HG02610 (cell line): ENCODE data around the gene SCN1B.

Source experiments
- ATAC-seq: cut with Tn5 transposase; IDR thresholded peaks from one replicate; pipeline ENCODE4 v1.9.1; 2021; ENCODE audit warnings: mild to moderate bottlenecking, moderate library complexity; ENCODE audit not compliant: unreplicated experiment

SCN1B gene

DNA sequence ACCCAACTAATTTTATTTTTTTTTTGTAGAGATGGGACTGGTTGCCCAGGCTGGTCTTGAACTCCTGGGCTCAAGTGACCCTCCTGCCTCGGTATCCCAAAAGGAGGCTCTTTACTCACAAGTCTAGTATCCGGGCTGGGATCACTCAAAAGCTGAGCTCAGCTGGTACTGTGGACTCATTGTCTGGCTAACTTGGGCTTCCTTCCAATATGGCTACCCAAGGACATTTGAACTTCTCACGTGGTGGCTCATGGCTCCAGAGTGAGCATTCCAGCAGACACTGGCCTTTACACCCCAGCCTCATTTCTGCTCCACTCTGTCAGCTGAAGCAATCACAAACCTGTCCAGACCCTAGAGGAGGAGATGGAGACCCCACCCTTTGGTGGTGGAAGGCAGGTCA is 40.2 kb downstream of the SCN1B start:
- no peak for ATAC-seq

DNA sequence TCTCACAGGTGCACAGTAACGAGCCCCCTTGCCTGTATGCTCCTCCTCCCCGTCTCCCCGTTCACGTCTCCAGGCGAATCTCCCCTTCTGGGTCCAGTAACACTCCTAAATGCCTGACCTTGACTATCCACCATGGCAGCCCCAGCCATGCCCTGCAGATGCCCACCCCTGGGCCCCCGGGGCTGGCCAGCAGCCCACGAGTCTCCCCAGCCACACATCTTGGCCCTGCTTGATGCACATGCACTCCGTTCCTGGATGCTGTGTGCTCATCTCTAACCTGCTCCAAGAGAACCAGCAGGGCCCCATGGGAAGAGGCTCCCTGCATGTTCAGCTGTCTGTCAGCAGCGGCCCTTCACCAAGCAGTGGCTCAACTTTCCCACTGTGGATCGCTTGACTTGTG is 43.2 kb downstream of the SCN1B start:
- ATAC-seq = no peak

DNA sequence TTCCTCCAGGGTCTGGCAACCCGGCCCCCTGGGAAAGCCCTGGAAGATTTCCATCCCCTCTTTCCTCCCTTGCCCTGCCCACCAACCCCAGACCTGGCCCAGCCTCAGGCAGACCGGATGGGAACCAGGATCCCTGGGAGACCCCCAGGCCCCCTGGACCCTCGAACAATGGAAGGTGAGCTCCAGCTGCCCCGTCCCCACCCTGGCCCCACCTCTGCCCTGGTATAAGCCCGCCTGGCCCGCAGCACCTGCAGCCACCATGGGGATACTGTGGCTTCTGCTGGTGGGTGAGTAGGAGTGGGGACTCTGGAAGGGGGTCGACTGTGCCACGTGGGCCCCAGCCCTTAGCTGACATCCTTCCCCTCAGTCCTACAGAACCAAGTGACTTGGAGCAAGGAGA is 43.7 kb downstream of the SCN1B start:
- ATAC-seq = no peak

DNA sequence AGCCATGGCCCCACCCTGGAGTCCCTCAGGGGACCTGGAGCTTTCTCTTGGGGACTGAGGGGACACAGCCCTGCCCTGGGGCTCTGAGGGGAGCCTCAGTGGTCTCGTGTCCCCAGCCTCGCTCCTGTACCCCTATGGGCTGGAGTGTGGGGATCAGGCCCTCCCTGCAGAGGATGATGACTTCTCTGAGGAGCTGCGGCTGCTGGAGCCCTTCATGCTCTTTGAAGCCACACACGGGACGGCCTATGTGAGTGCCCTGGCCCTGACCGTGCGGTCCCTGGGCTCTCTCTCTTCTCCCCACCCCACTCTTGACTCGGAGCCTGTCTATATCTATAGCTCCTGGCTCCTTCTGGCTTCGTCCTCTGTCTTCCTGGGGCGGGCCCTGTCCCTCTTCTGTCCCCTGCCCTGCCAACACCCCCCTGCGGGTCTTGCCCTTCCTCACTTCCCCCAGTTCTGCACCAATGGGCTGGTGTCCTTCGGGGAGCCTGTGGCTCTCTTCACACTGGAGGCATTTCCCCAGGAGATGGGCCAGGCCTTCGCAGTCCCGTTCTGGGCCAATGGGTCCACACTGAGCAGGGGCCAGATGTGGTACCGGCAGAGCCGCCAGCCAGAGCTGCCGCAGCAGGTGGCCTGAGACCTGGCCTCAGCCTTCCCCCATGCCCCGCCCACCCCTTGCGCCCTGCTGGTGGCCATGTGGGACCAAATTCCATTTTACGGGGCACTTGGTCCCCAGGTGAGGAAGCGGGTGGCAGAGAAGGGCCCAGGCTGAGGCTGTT is 44.3 kb downstream of the SCN1B start:
- ATAC-seq = no peak

DNA sequence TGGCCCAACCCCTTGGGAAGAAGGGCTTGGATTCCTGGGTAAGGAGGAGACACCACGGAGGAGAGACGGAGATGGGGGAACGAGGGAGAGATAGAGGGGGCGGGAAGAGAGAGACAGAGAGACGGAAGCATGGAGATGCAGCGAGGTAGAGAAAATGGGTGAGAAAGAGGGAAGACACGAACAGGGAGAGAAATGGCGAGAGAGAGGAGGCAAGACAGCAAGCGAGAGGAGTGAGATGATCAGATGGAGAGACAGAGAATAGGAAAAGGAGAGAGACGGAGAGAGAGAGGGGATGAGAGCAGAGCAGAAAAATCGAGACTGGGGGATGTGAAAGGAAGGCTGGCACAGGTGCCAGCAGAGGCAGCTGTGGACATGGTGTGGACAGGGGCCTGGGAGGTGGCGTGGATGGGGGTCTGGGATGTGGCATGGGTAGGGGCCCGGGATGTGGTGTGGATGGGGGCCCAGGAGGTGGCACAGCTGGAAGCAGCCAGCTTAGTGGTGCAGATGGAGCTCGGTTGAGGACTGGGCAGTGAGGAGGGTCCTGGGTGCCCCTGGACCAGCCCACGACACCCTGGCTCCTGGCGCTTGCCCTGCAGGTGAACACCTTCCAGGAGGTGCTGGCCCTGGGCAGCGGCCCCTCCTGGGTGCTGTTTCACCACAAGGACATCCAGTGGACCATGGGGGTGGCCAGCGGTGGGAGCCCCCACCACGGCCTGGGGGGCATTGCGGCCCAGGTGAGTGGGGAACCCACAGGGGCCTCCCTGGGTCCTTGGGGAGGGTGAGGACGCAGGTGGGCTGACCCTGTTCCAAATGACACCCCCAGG is 45.1 kb downstream of the SCN1B start:
- ATAC-seq = no peak

DNA sequence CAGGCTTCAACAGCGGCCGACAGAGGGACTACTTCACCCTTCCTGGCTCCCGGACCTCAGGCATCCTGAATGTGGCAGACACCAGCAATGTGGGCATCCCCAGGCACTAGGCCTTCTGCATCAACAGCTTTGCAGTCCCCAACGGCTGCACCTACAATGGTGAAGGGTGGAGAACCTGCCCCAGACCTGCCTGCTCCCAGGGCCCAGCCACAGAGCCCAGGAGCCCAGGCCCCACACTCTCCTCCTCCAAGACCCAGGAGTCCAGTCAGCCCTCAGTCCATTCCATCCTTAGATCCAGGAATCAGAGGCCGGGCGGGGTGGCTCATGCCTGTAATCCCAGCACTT is 45.7 kb downstream of the SCN1B start:
- no peak for ATAC-seq

DNA sequence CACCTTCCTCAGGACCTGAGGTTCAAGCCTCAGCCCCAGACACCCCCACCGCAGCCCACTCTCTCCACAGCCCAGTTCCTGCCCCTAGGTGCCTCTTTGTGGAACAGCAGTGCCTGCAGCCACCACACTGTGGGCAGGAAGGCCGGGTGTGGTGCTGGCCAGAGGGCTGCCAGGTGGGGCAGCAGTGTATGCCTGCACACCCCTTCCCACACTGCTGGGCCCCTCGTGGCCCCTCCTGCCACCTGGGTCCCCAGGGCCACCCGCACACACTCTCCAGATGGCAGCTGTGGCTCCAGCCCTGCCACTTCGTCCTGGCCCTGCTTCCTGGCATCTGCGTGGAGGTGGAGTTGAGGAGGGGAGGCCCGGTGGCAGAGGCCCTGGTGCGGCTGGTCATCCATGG is 46.4 kb downstream of the SCN1B start:
- no peak for ATAC-seq

DNA sequence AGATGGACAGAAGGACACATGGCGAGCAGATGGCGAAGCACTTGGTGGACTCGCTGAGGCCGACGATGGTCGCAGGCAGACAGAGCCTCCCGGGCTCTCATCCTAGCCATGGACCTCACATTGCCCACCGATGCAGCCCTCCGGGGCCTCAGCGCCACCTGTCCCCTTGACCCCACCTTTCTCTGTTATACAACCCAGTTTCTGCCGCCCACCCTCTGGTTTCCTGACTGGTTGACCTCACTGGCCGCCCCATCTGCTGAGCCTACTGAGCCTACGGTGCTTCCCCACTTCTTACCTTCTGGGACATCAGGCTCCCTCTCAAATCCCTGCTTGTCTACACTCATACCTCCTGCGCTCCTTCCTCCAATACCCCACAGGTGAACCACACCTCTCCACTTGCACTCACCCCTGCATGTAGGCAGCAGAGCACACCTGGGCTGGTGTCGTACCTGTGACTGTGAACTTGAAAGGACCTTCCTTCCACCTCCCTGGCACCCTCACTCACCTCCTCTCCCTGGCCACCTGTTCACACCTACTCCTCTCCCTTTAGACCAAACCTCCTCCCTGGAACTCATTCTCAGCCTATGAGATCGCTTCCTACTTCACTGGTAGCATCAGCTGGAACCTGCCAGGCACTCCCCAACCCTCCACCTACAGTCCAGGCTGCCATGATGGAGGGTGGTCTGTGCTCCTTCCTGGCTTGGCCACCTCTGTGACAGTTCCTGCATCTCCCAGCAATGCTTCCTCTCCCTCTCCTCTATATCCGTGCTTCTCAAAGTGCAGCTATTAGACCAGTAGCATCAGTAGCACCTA is 47.3 kb downstream of the SCN1B start:
- ATAC-seq = no peak

DNA sequence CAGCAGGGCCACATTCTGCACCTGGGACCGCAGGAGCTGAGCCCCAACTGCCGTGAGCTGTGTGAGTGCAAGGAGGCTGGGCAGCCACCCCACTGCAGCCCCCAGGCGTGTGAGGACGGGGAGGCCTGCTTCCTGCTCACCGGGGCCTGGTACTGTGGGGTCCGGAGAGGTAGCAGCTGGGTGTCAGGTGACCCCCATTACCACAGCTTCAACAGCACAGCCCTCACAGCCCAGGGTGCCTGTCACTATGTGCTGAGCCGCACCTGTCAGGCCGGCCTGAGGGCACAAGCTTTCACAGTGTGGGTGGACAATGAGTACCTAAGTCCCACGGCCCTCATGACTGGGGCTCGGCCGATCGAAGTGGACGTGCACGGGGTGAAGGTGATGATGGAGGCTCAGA is 49.6 kb downstream of the SCN1B start:
- ATAC-seq = no peak

DNA sequence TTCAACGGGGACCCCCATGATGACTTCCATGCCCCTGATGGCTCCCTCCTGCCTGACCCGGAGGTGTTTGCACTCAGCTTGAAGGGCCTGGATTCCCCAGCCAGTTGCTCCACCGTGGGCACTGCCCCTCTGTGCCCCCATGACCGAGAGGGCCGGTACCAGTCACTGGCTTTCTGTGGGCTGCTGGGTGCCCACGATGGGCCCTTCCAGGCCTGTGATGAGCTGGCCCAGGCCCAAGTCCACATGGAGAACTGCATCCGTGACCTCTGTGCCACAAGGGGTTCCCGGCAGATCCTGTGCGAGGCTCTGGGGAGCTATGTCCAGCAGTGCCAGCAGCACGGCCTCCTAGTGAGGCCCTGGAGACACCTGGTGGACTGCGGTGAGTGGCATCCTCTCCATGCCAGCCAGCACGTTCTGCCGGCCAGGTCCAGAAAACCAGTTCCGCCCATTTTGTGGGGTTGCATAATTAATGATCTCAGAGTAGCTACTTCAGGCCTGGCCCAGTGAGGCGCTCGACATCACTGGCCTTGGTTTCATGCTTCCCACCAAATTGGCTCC is 50.4 kb downstream of the SCN1B start:
- no peak for ATAC-seq

DNA sequence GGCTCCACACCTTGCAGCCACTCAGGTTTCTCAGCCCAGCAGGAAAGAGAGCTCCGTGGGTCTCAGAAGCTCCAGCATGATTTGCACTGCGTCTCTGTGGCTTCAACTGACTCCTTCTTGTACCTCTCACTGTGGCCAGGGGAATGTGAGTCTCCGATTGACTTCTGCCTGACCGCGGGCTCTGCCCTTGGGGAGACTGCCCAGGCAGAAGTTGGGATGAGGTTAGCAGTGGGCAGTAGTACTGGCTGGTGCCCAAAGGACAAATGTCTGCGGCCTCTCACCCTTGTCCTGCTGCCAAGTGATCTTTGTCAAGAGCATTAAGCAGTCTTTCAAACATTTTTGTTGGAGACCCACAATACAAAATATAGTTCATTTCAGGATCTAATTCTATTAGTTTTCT is 50.9 kb downstream of the SCN1B start:
- no peak for ATAC-seq

DNA sequence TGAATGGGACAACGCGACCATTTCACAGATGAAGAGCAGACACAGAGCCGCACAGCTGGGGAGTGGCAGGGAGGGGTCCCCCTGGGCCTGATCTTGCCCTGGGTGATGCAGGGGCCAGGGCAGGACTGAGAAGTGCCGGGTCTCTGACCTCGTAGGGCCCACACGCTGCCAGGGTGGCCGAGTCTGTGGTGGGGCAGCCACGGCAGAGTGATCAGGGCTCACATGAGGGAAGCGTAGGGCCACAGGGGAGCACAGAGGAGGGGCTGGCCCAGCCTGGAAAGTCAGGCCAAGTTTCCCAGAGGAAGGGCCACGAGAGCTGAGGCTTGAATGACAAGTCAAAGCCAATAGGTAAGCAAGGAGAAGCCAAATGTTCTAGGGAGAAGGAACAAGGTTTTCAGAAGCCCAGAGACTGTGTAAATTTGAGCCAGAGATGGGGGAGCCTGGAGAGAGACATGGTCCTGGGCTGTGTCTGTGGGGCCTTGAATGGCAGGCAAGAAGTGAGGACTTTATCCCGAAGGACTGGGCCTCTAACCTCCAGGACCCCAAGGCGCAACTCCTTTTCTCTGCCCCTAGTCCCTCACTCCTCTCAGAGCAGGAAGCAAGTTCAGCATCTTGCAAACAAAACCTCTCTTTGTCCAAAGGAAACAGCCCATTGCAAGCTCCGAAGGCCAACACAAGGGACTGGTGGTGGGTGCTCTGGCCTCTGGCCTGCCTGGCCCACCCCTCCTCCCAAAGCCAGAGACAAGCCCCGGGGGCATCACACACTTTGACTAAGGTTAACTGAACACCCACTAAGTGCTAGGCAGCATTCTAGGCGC is 53.6 kb downstream of the SCN1B start:
- no peak for ATAC-seq

DNA sequence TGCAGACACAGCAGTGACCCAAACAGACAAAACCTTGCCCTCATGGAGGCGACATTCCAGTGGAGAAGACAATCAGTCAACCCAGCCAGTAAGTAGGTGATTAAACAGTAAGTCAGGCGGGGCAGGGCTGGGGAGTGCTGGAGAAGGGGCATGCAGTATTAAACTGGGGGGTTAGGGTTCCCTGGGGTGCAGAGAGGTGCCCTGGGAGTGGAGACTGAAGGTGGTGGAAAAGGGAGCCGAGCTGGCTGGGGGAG is 54.2 kb downstream of the SCN1B start:
- ATAC-seq = no peak

DNA sequence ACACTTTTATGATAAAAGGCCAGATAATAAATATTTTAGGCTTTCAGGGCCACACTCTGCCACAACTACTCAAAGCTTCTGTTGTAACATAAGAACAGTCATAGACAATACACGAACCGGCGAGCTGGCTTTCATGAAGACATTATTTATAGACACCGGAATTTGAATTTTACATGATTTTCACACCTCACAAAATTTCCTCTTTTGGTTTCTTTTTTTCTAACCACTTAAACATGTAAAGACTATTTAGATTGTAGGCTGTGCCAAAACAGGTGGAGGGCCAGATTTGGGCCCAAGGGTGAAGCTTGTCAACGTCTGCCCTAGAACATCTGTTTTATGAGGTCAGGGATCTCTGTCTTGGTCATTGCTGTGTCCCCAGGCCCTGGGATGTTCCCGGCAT is 55.7 kb downstream of the SCN1B start:
- ATAC-seq = no peak

DNA sequence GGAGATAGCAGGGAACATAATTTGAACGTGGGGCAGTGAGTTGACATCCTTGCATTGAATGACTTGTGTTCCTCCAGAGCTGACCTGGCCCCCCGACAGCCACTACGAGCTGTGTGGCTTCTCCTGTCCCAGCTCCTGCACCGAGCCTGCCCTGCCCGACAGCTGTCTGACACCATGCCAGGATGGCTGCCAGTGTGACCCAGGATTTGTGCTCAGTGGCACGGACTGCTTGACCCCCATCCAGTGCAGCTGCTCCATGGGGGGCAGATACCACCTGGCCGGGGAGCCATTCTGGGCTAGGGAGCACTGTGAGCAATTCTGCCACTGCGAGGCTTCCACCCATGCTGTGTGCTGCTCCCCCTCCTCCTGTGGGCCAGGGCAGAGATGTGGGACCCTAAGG is 56.2 kb downstream of the SCN1B start:
- no peak for ATAC-seq

DNA sequence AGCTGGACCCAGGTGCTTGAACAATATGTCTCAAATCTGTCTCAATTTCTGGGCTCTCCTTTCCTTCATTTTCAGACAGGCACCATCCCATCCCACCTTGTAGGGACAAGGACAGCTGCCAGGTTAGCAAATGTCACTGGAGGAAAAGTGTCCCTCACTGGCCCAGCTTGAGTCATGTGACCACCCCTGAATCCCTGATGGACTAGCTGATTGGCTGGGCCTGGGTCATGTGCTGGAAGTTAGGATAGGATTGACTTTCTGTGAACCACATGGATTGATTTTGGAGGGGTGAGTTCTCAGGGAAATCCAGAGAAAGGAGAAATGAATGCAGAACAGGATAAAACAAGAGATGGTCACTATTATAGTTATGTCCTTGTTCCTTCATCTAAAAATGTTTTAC is 57.1 kb downstream of the SCN1B start:
- ATAC-seq = no peak

DNA sequence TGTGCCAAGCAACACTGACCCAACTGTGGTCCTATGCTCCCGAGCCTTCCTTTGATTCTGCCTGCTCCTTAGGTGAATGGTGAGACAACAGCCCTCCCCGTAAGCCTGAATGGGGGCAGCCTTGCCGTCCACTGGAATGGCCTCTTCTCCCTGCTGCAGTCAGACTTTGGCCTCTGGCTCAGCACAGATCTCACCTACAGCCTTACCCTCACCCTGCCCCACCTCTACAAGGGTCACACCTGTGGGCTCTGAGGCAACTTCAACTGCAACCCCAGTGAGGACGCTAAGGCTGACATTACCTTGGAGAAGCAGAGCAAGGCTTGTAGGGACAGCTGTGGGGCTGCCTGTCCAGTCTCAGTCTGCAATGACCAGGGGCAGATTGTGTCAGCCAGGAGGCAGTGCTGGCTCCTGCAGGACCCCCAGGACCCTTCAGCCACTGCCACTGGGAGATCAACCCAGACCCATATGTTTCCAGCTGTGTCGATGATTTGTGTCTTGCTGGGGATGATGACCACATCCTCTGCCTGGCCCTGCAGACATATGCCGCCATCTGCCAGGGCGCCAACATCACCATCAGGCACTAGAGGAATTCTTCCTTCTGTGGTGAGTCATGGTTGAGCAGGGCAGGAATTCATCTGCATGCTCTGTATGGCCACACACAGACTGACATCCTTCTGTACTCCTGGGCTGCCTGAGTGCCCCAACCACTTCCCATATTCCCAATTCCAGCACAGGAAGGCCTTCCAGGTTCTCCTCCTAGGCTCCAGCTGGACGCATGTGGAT is 58.1 kb downstream of the SCN1B start:
- no peak for ATAC-seq

DNA sequence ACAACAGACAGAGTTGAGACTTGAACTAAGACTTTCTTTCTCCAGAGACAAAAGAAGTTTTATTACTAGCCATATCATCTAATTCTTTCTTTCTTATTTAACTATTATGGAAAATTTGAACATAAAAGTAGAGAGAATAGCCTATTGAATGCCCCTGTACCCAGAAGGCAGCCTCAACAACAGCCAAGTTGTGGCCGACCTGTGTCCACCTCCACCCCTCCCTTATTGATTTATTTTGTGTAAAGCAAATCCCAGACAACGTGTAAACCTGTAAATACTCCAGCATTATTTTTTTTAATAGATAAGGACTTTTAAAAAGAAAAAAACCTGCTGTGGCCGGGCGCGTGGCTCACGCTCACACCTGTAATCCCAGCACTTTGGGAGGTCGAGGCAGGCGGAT is 59.3 kb downstream of the SCN1B start:
- no peak for ATAC-seq
